Smooth muscle cell (in vitro differentiated cells): ENCODE results near the gene RAB11FIP4. TPM values are rescaled to one million over a fixed set of nuclear protein-coding genes. Genes with fewer than 3 reads are reported as not detected.

ENCODE experiments used
- DNase-seq: peaks from one replicate; lab custom pipeline; 2025; ENCODE audit not compliant: unreplicated experiment; lab: John Stamatoyannopoulos, UW
- H2AFZ ChIP-seq: fragments of 200-600 bp; sonication (generic); 2 replicates; pipeline ENCODE4 v1.6.0; 2016; ENCODE audit warnings: antibody characterized with exemption, low read depth, mild to moderate bottlenecking
- H3F3A ChIP-seq: fragments of 200-600 bp; sonication (generic); 2 replicates; pipeline ENCODE4 v1.6.0; 2017; ENCODE audit warnings: antibody characterized with exemption, low read depth
- H3K27ac ChIP-seq: fragments of 200-600 bp; sonication (generic); 2 replicates; pipeline ENCODE4 v1.5.1; 2016; ENCODE audit warnings: low read depth, mild to moderate bottlenecking
- H3K27me3 ChIP-seq: fragments of 200-600 bp; sonication (generic); 2 replicates; pipeline ENCODE4 v1.6.1; 2016; ENCODE audit warnings: low read depth, mild to moderate bottlenecking
- H3K36me3 ChIP-seq: fragments of 200-600 bp; sonication (generic); 2 replicates; pipeline ENCODE4 v1.5.1; 2016; ENCODE audit warnings: low read depth
- H3K4me1 ChIP-seq: fragments of 200-600 bp; sonication (generic); 2 replicates; pipeline ENCODE4 v1.5.1; 2016; ENCODE audit warnings: low read depth
- H3K4me2 ChIP-seq: fragments of 200-600 bp; sonication (generic); 2 replicates; pipeline ENCODE4 v1.6.0; 2016; ENCODE audit warnings: mild to moderate bottlenecking
- H3K4me3 ChIP-seq: fragments of 200-600 bp; sonication (generic); 2 replicates; pipeline ENCODE4 v1.5.1; 2016; ENCODE audit warnings: mild to moderate bottlenecking
- H3K79me2 ChIP-seq: fragments of 200-600 bp; sonication (generic); 2 replicates; pipeline ENCODE4 v1.6.0; 2016; ENCODE audit warnings: low read depth, mild to moderate bottlenecking
- H3K9ac ChIP-seq: fragments of 200-600 bp; sonication (generic); 2 replicates; pipeline ENCODE4 v1.6.0; 2016; ENCODE audit warnings: low read depth
- H3K9me3 ChIP-seq: fragments of 200-600 bp; sonication (generic); replicated peaks from 2 replicates; pipeline ENCODE4 v1.5.1; 2016; ENCODE audit warnings: low read depth
- H4K20me1 ChIP-seq: fragments of 200-600 bp; sonication (generic); 2 replicates; pipeline ENCODE4 v1.6.0; 2016; ENCODE audit warnings: low read depth
- CTCF ChIP-seq: fragments of 200-600 bp; sonication (generic); IDR thresholded peaks from 2 replicates; pipeline ENCODE4 v1.5.1; 2017; ENCODE audit warnings: borderline replicate concordance, mild to moderate bottlenecking, antibody characterized with exemption; ENCODE audit not compliant: insufficient read depth, poor library complexity, severe bottlenecking
- WGBS: methylation state at CpG from one replicate; pipeline ENCODE4 v1.1.7; 2016; ENCODE audit warnings: low lambda C conversion rate; 5-methylcytosine and 5-hydroxymethylcytosine counted together
- polyA plus RNA-seq: library from polyadenylated mRNA; unstranded; fragments of >200 nt; fragmentation: Nextera tagmentation; extraction: Ambion mirVana; gene quantifications from 2 replicates; pipeline ENCODE4 v1.2.1, GENCODE V29; 2016
- total RNA-seq: library from RNA; depleted of rRNA; stranded (reverse); fragments of >200 nt; gene quantifications from 2 replicates; pipeline ENCODE4 v1.2.3, GENCODE V29; 2014

Gene RAB11FIP4
- total and polyA plus RNA-seq, 2 experiments from 2014 or later, result 0.42 to 2.9 TPM

- no peak overlapping the region for H2AFZ ChIP-seq
- no peaks in the 10 kb centered on the region for H3K4me1 ChIP-seq
- 79% methylated on average over 10 of the region's 10 CpGs for WGBS
- no peaks in the 10 kb centered on the region for H3K9me3 ChIP-seq
- DNase-seq, result no peak
- no peak overlapping the region for H3K4me3 ChIP-seq
- no peak overlapping the region for H3K27ac ChIP-seq
- no peaks in the 10 kb centered on the region for H4K20me1 ChIP-seq
- TF ChIP-seq CTCF, result no peak
- H3F3A ChIP-seq, result no peaks in the 10 kb centered on the region
- no peaks in the 10 kb centered on the region for H3K36me3 ChIP-seq
- no peaks in the 10 kb centered on the region for H3K79me2 ChIP-seq
- H3K27me3 ChIP-seq, result no peaks in the 10 kb centered on the region
- no peak overlapping the region for H3K9ac ChIP-seq
- H3K4me2 ChIP-seq, result no peak overlapping the region
These were observed 66.1 kb downstream of the RAB11FIP4 start for GRCh38 chr17:31457391-31458234.

- Histone ChIP-seq H3K9ac (no peak overlapping the region), H3F3A (no peaks in the 10 kb centered on the region), H3K27me3 (no peaks in the 10 kb centered on the region), H3K36me3 (no peaks in the 10 kb centered on the region), H4K20me1 (no peaks in the 10 kb centered on the region), H3K9me3 (no peaks in the 10 kb centered on the region), H3K4me3 (no peak overlapping the region), H3K4me2 (no peak overlapping the region), H2AFZ (no peak overlapping the region), H3K27ac (no peak overlapping the region), H3K4me1 (no peaks in the 10 kb centered on the region), H3K79me2 (no peaks in the 10 kb centered on the region)
- no peak for TF ChIP-seq CTCF
- DNase-seq, result no peak
- WGBS, result 80% methylated on average over 2 of the region's 2 CpGs
These were observed 67.4 kb downstream of the RAB11FIP4 start for GRCh38 chr17:31458829-31459228.

- Histone ChIP-seq H3K9me3 (no peaks in the 10 kb centered on the region), H3K4me2 (no peak overlapping the region), H3K9ac (no peak overlapping the region), H4K20me1 (no peaks in the 10 kb centered on the region), H2AFZ (no peak overlapping the region), H3K4me3 (no peak overlapping the region), H3K4me1 (no peaks in the 10 kb centered on the region), H3F3A (no peaks in the 10 kb centered on the region), H3K27ac (no peak overlapping the region), H3K27me3 (no peaks in the 10 kb centered on the region), H3K36me3 (no peaks in the 10 kb centered on the region), H3K79me2 (no peaks in the 10 kb centered on the region)
- no peak for DNase-seq
- no peak for TF ChIP-seq CTCF
- 70% methylated on average over 4 of the region's 4 CpGs for WGBS
These were observed 68.2 kb downstream of the RAB11FIP4 start for GRCh38 chr17:31459716-31460115.

- no peak overlapping the region for H3K4me3 ChIP-seq
- H3K9me3 ChIP-seq, result no peaks in the 10 kb centered on the region
- H3K27me3 ChIP-seq, result no peaks in the 10 kb centered on the region
- 88% methylated on average over 6 of the region's 6 CpGs for WGBS
- H3K79me2 ChIP-seq, result no peaks in the 10 kb centered on the region
- DNase-seq, result no peak
- no peak overlapping the region for H3K27ac ChIP-seq
- H2AFZ ChIP-seq, result no peak overlapping the region
- H3K4me2 ChIP-seq, result no peak overlapping the region
- no peaks in the 10 kb centered on the region for H3K4me1 ChIP-seq
- H4K20me1 ChIP-seq, result no peaks in the 10 kb centered on the region
- H3K9ac ChIP-seq, result no peak overlapping the region
- no peak for TF ChIP-seq CTCF
- no peaks in the 10 kb centered on the region for H3K36me3 ChIP-seq
- H3F3A ChIP-seq, result no peaks in the 10 kb centered on the region
These were observed 68.8 kb downstream of the RAB11FIP4 start for GRCh38 chr17:31460226-31460721.
